Endothelial cell of umbilical vein (primary cell): ENCODE data around the gene ASAP2. TPM values are rescaled to one million over a fixed set of nuclear protein-coding genes. Genes with fewer than 3 reads are reported as not detected.

Experiments
- BruUV-seq: library from RNA; stranded (reverse); fragments of 400-500 nt; replicated peaks from 2 replicates; lab custom pipeline; 2021; lab: Mats Ljungman, UMichigan
- CTCF ChIA-PET: fragments of 300-600, 350-600 bp; sonication (Branson Sonifier 250); formaldehyde crosslinking; loops from one replicate; lab custom pipeline; 2021; ENCODE audit warnings: antibody characterized with exemption, inconsistent platforms; lab: Charles Lee
- POLR2A ChIA-PET: fragments of 300-600, 350-600 bp; sonication (Branson Sonifier 250); formaldehyde crosslinking; loops from one replicate; lab custom pipeline; 2021; ENCODE audit warnings: antibody characterized with exemption, inconsistent platforms; lab: Charles Lee
- DNase-seq: peaks from one replicate; pipeline ENCODE4 v3.0.0-alpha.2; 2011; ENCODE audit warnings: low read depth, low spot score
- FAIRE-seq: peaks from 2 replicates; lab custom pipeline; 2011; peaks lifted over from hg19 to GRCh38; lab: Jason Lieb, UNC
- H2AFZ ChIP-seq: 2 replicates; pipeline ENCODE4 v1.6.0; 2012; ENCODE audit warnings: low read depth, low read length, control low read depth, inconsistent platforms
- H3K27ac ChIP-seq: 2 replicates; pipeline ENCODE4 v1.5.1; 2011; ENCODE audit warnings: low read depth, mild to moderate bottlenecking, control low read depth, low read length, moderate library complexity; ENCODE audit not compliant: insufficient read depth
- H3K27me3 ChIP-seq, 2 experiments: 2 replicates each; pipeline versions ENCODE4 v1.6.0 to v1.6.1; 2011; ENCODE audit warnings: low read length in 2 of 2, mixed read lengths in 1 of 2; ENCODE audit not compliant: control insufficient read depth in 2 of 2, insufficient read depth in 2 of 2
- H3K36me3 ChIP-seq, 2 experiments: 2 replicates in 1 of 2; 3 replicates in 1 of 2; pipeline ENCODE4 v1.5.1; 2011; ENCODE audit warnings: low read length in 2 of 2, mild to moderate bottlenecking in 1 of 2, moderate library complexity in 1 of 2; ENCODE audit not compliant: control insufficient read depth in 2 of 2, insufficient read depth in 2 of 2; ENCODE audit errors: extremely low read depth in 1 of 2
- H3K4me1 ChIP-seq: 3 replicates; pipeline ENCODE4 v1.5.1; 2011; ENCODE audit warnings: mild to moderate bottlenecking, low read length; ENCODE audit not compliant: control insufficient read depth, insufficient read depth; ENCODE audit errors: extremely low read depth
- H3K4me2 ChIP-seq: 2 replicates; pipeline ENCODE4 v1.6.1; 2011; ENCODE audit warnings: low read length, control low read depth, mixed read lengths; ENCODE audit not compliant: insufficient read depth
- H3K4me3 ChIP-seq, 3 experiments: fragments of 200-600 bp in 1 of 3; sonication (generic), shearing (Covaris generic) in 1 of 3; replicated peaks in 1 of 3; 2 replicates each; pipeline ENCODE4 v1.5.1; 2011 to 2016; ENCODE audit warnings: control low read depth in 3 of 3, low read length in 3 of 3, mild to moderate bottlenecking in 2 of 3, inconsistent platforms in 1 of 3, low read depth in 1 of 3, moderate library complexity in 1 of 3; ENCODE audit not compliant: insufficient read depth in 1 of 3
- H3K79me2 ChIP-seq: 2 replicates; pipeline ENCODE4 v1.6.0; 2012; ENCODE audit warnings: low read length, inconsistent platforms; ENCODE audit not compliant: control insufficient read depth, insufficient read depth
- H3K9ac ChIP-seq: replicated peaks from 2 replicates; pipeline ENCODE3; 2011; ENCODE audit warnings: low read length, control low read depth; ENCODE audit not compliant: insufficient read depth; ENCODE audit errors: extremely low read depth
- H3K9me1 ChIP-seq: replicated peaks from 3 replicates; pipeline ENCODE4 v1.6.0; 2011; ENCODE audit warnings: mild to moderate bottlenecking, low read length; ENCODE audit not compliant: control insufficient read depth, insufficient read depth; ENCODE audit errors: extremely low read depth
- H3K9me3 ChIP-seq: replicated peaks from 2 replicates; pipeline ENCODE4 v1.5.1; 2012; ENCODE audit warnings: low read length, inconsistent platforms; ENCODE audit not compliant: control insufficient read depth, insufficient read depth
- H4K20me1 ChIP-seq: replicated peaks from 2 replicates; pipeline ENCODE3; 2011; ENCODE audit warnings: mild to moderate bottlenecking, low read length; ENCODE audit not compliant: control insufficient read depth, insufficient read depth; ENCODE audit errors: extremely low read depth
- EZH2 ChIP-seq: IDR thresholded peaks from 2 replicates; pipeline ENCODE4 v1.6.1; 2012; ENCODE audit warnings: borderline replicate concordance, low read depth, mild to moderate bottlenecking, moderate library complexity, low read length, inconsistent platforms; ENCODE audit not compliant: severe bottlenecking
- FOS ChIP-seq: IDR thresholded peaks from 2 replicates; pipeline ENCODE4 v1.6.1; 2011; ENCODE audit warnings: mild to moderate bottlenecking, low read length, moderate library complexity, borderline replicate concordance; ENCODE audit not compliant: insufficient read depth
- MYC ChIP-seq: IDR thresholded peaks from one replicate; pipeline ENCODE4 v1.6.1; 2011; ENCODE audit warnings: mild to moderate bottlenecking, low read depth, low read length
- POLR2AphosphoS5 ChIP-seq: IDR thresholded peaks from 2 replicates; pipeline ENCODE4 v1.6.1; 2012; ENCODE audit warnings: low read depth, mild to moderate bottlenecking, control low read depth, low read length, moderate library complexity; ENCODE audit not compliant: insufficient read depth
- dilution Hi-C: fragments of 300-500 bp; cut with MboI; formaldehyde crosslinking; loops from one replicate; pipeline ENCODE4 v1.15.0; 2019; ENCODE audit warnings: low sequenced_read_pairs; ENCODE audit not compliant: extremely low pct_ligation_motif_present
- intact Hi-C: fragments of 100-400 bp; cut with micrococcal nuclease; formaldehyde crosslinking; loops from one replicate; pipeline ENCODE4 v1.10.0; 2022
- polyA plus RNA-seq, 4 experiments: library from polyadenylated mRNA; depleted of rRNA in 3 of 4; stranded (reverse) in 3 of 4; unstranded in 1 of 4; fragments of >200 nt; gene quantifications; 2 replicates each; pipeline versions ENCODE4 v1.2.1 to v1.2.3, GENCODE V29; 2011 to 2012; ENCODE audit warnings: missing spikeins in 1 of 4
- total RNA-seq: library from RNA; stranded (reverse); gene quantifications from 2 replicates; pipeline ENCODE4 v1.2.3, GENCODE V29; 2021

ASAP2 gene
- total and polyA plus RNA-seq, 2 donors (not counting 3 experiments of a cell fraction or from before 2014, with no cell fraction given) = 31.1 to 79.2 TPM

GRCh38 chr2:9230051-9230802 is 23.6 kb downstream of the ASAP2 start:
- Histone ChIP-seq H4K20me1 (no peaks in the 10 kb centered on the region), H3K4me2 (peak overlapping the region; percentile 23), H3K9ac (no peak overlapping the region), H3K4me3 (no peak overlapping the region), H3K9me3 (no peaks in the 10 kb centered on the region), H3K27ac (peak overlapping the region; percentile 53), H3K79me2 (peaks cover 87% of the 10 kb centered on the region), H3K27me3 (no peaks in the 10 kb centered on the region), H3K36me3 (no peaks in the 10 kb centered on the region), H2AFZ (no peak overlapping the region), H3K4me1 (peaks cover 100% of the 10 kb centered on the region), H3K9me1 (no peaks in the 10 kb centered on the region)
- dilution Hi-C loops = no loop called here
- CTCF ChIA-PET = interaction anchor here (0.7 to 8.5 kb wide), 6 partner anchors 15 to 103 kb away, joined by 3 to 59 read pairs (median 4); partner anchors contain the start of gene ASAP2
- DNase-seq (no peak), FAIRE-seq (no peak)
- no TSS peak for BruUV-seq
- intact Hi-C loops = no loop called here
- no peak for TF ChIP-seq FOS
- TF ChIP-seq MYC = no peak
- POLR2A ChIA-PET = no interaction called here

- Histone ChIP-seq H3K4me1 (peaks cover 100% of the 10 kb centered on the region), H3K27me3 (no peaks in the 10 kb centered on the region), H2AFZ (no peak overlapping the region), H3K79me2 (peaks cover 85% of the 10 kb centered on the region), H4K20me1 (no peaks in the 10 kb centered on the region), H3K9me1 (no peaks in the 10 kb centered on the region), H3K36me3 (no peaks in the 10 kb centered on the region), H3K27ac (peak overlapping the region; percentile 53), H3K9me3 (no peaks in the 10 kb centered on the region), H3K4me3 (no peak overlapping the region), H3K9ac (peak overlapping the region; percentile 29), H3K4me2 (peak overlapping the region; percentile 23)
- dilution Hi-C loops (no loop called here), intact Hi-C loops (no loop called here)
- ChIA-PET CTCF (interaction anchor here (1.4 to 8.5 kb wide), 4 partner anchors 14 to 28 kb away, joined by 4 to 59 read pairs (median 5); partner anchors contain the start of gene ASAP2), POLR2A (no interaction called here)
- TF ChIP-seq EZH2 (no peak), POLR2AphosphoS5 (peak; percentile 48)
- DNase-seq (no peak), FAIRE-seq (peak; percentile 76)
- BruUV-seq = no TSS peak
These were observed 24.3 kb downstream of the ASAP2 start for GRCh38 chr2:9230881-9231280.
